Astrocyte of the spinal cord (primary cell): ENCODE measurements around the gene CTNNBL1.
A peak's percentile ranks its signal among the peaks of the same experiment; 100 is the strongest.

Source experiments
- DNase-seq: peaks from one replicate; pipeline ENCODE4 v3.0.0; 2011; ENCODE audit warnings: low read depth, low spot score
- H3K4me3 ChIP-seq: 2 replicates; pipeline ENCODE4 v1.5.1; 2011; ENCODE audit warnings: low read depth, mild to moderate bottlenecking, low read length, moderate library complexity
- CTCF ChIP-seq: IDR thresholded peaks from 2 replicates; pipeline ENCODE4 v1.5.1; 2012; ENCODE audit warnings: low read depth, mild to moderate bottlenecking, low read length, inconsistent platforms
- in situ Hi-C: cut with HindIII; loops from 2 replicates; pipeline ENCODE4 v1.10.0; 2017; ENCODE audit warnings: low sequenced_read_pairs

The CTNNBL1 gene

GRCh38 chr20:37796121-37796520, 102.3 kb downstream of the CTNNBL1 start:
- TF ChIP-seq CTCF, result no peak
- H3K4me3 ChIP-seq, result no peak overlapping the region
- in situ Hi-C loops, result no loop called here
- no peak for DNase-seq

- no peak for TF ChIP-seq CTCF
- in situ Hi-C loops, result no loop called here
- no peak for DNase-seq
- H3K4me3 ChIP-seq, result no peak overlapping the region
These were observed 102.9 kb downstream of the CTNNBL1 start for GRCh38 chr20:37796733-37797132.

- no peak overlapping the region for H3K4me3 ChIP-seq
- TF ChIP-seq CTCF, result no peak
- DNase-seq, result peak; percentile 73
- in situ Hi-C loops, result no loop called here
These were observed 103.9 kb downstream of the CTNNBL1 start for GRCh38 chr20:37797669-37798175.

GRCh38 chr20:37798312-37798711, 104.5 kb downstream of the CTNNBL1 start:
- in situ Hi-C loops, result no loop called here
- TF ChIP-seq CTCF, result no peak
- no peak overlapping the region for H3K4me3 ChIP-seq
- DNase-seq, result no peak

- in situ Hi-C loops, result no loop called here
- no peak for TF ChIP-seq CTCF
- DNase-seq, result no peak
These were observed 106.8 kb downstream of the CTNNBL1 start for GRCh38 chr20:37800618-37801017.

GRCh38 chr20:37801921-37802320, 108.1 kb downstream of the CTNNBL1 start:
- in situ Hi-C loops, result no loop called here
- no peak for TF ChIP-seq CTCF

More at GRCh38 chr20:37800618-37801017, 106.8 kb downstream of the CTNNBL1 start:
- H3K4me3 ChIP-seq, result no peak overlapping the region

More at GRCh38 chr20:37801921-37802320, 108.1 kb downstream of the CTNNBL1 start:
- DNase-seq, result no peak
- H3K4me3 ChIP-seq, result no peak overlapping the region
